Psoas muscle (tissue), 8 donors: ENCODE measurements around the gene WDR64. TPM values are rescaled to one million over a fixed set of nuclear protein-coding genes. Genes with fewer than 3 reads are reported as not detected.

Experiments used
- ATAC-seq, 4 donors: fragments of 200-7000 bp; cut with Tn5 transposase; one replicate each; pipeline ENCODE4 v1.9.1; 2020; ENCODE audit warnings: moderate library complexity in 3 of 4, mild to moderate bottlenecking in 2 of 4
- DNase-seq, 2 donors: peaks; one replicate each; pipeline ENCODE4 v3.0.0-alpha.2; 2020
- H3K27ac ChIP-seq: fragments of 200-600 bp; one replicate; pipeline ENCODE4 v1.8.0; 2022
- H3K27me3 ChIP-seq, 3 donors: fragments of 200-600 bp in 1 of 3; one replicate each; pipeline versions ENCODE4 v1.6.1 to v1.8.0; 2013 to 2022; ENCODE audit warnings: low read length in 2 of 3, mild to moderate bottlenecking in 2 of 3, moderate library complexity in 1 of 3; ENCODE audit not compliant: insufficient read depth in 3 of 3
- H3K36me3 ChIP-seq, 2 donors: fragments of 200-600 bp in 1 of 2; one replicate each; pipeline versions ENCODE4 v1.6.1 to v1.8.0; 2013 to 2022; ENCODE audit warnings: low read depth in 1 of 2, mild to moderate bottlenecking in 1 of 2, moderate library complexity in 1 of 2; ENCODE audit not compliant: insufficient read depth in 1 of 2
- H3K4me1 ChIP-seq: fragments of 200-600 bp; one replicate; pipeline ENCODE4 v1.8.0; 2022
- H3K4me3 ChIP-seq: fragments of 200-600 bp; one replicate; pipeline ENCODE4 v1.8.0; 2022; ENCODE audit warnings: mild to moderate bottlenecking
- H3K9me3 ChIP-seq: fragments of 200-600 bp; one replicate; pipeline ENCODE4 v1.8.0; 2022
- CTCF ChIP-seq: fragments of 200-600 bp; IDR thresholded peaks from one replicate; pipeline ENCODE4 v1.8.0; 2022; ENCODE audit warnings: antibody characterized with exemption
- WGBS, 3 donors: extraction: QIAGEN DNeasy Blood & Tissue Kit; methylation state at CpG; one replicate each; pipeline versions ENCODE4 v1.1.6 to v1.1.7; 2013; 5-methylcytosine and 5-hydroxymethylcytosine counted together
- intact Hi-C, 2 donors: fragments of 100-400 bp; cut with DNase I; formaldehyde crosslinking; loops; one replicate each; pipeline versions ENCODE4 v1.11.0 to v1.14.2; 2022
- polyA plus RNA-seq, 3 donors: library from polyadenylated mRNA; stranded (reverse); fragments of 200-250 nt; gene quantifications; one replicate each; pipeline ENCODE4 v1.2.3, GENCODE V29; 2013
- total RNA-seq, 4 donors: library from RNA; stranded (reverse); fragmentation: NEBNext Ultra II Directional in 2 of 4; extraction: Animal tissue kit (Norgen Biotek cat#: 25700) in 2 of 4; gene quantifications; one replicate each; pipeline versions ENCODE4 v1.2.1 to v1.2.4, GENCODE V29; 2021 to 2023
- donor health status: healthy with polysubstance abuse.
- donor health status: DM: no; HTN: no; CAD: no; lungs with moderate emphysema.
- donor health status: Bipolar disorder and iron deficiency.
- donor health status: healthy.
- donor health status: DM: yes; HTN: yes; CAD: no.
- donor health status: DM: no; HTN: no; CAD: no.
- donor health status: DM: no; HTN: no; CAD: no.
- donor health status: DM: yes; HTN: yes; CAD: no.

Gene WDR64
- total and polyA plus RNA-seq, 7 donors, result not detected

- H3K36me3 ChIP-seq, result no peaks in the 10 kb centered on the region
- 50 to 68% (median 68%) methylated on average over 3 of the region's 3 CpGs for WGBS, 3 donors
- no peaks in the 10 kb centered on the region for H3K4me1 ChIP-seq
- no peak overlapping the region for H3K27ac ChIP-seq
- DNase-seq (no peak), ATAC-seq (no peak)
- no peak for TF ChIP-seq CTCF
- peaks cover 0 to 3% (median 0%) of the 10 kb centered on the region in 3 donors for H3K27me3 ChIP-seq
- H3K9me3 ChIP-seq, result no peaks in the 10 kb centered on the region
- no peak overlapping the region for H3K4me3 ChIP-seq
- intact Hi-C loops, result no loop called here
Measured at GRCh38 chr1:241817956-241818612, 166.0 kb downstream of the WDR64 start.

GRCh38 chr1:241819340-241819866 lies 167.3 kb downstream of the WDR64 start:
- intact Hi-C loops, result no loop called here
- WGBS, 3 donors, result 71 to 77% (median 74%) methylated on average over 4 of the region's 4 CpGs
- peaks cover 0 to 3% (median 0%) of the 10 kb centered on the region in 3 donors for H3K27me3 ChIP-seq
- no peak overlapping the region for H3K27ac ChIP-seq
- no peaks in the 10 kb centered on the region for H3K9me3 ChIP-seq
- no peaks in the 10 kb centered on the region for H3K4me1 ChIP-seq
- H3K36me3 ChIP-seq, result no peaks in the 10 kb centered on the region
- H3K4me3 ChIP-seq, result no peak overlapping the region
- TF ChIP-seq CTCF, result no peak
- no peak for DNase-seq
- no peak for ATAC-seq

GRCh38 chr1:241821363-241821762 lies 169.3 kb downstream of the WDR64 start:
- 88 to 92% (median 90%) methylated on average over 4 of the region's 4 CpGs for WGBS, 3 donors
- H3K4me1 ChIP-seq, result no peaks in the 10 kb centered on the region
- ATAC-seq, result no peak
- H3K4me3 ChIP-seq, result no peak overlapping the region
- H3K36me3 ChIP-seq, result no peaks in the 10 kb centered on the region
- H3K9me3 ChIP-seq, result no peaks in the 10 kb centered on the region
- H3K27me3 ChIP-seq, result no peaks in the 10 kb centered on the region
- no peak for TF ChIP-seq CTCF
- intact Hi-C loops, result no loop called here
- DNase-seq, result no peak
- H3K27ac ChIP-seq, result no peak overlapping the region

- no peak overlapping the region for H3K27ac ChIP-seq
- no peak for TF ChIP-seq CTCF
- intact Hi-C loops, result no loop called here
- no peaks in the 10 kb centered on the region for H3K9me3 ChIP-seq
- H3K4me1 ChIP-seq, result no peaks in the 10 kb centered on the region
- no peaks in the 10 kb centered on the region for H3K27me3 ChIP-seq
- DNase-seq, result no peak
- H3K4me3 ChIP-seq, result no peak overlapping the region
- H3K36me3 ChIP-seq, result no peaks in the 10 kb centered on the region
- no peak for ATAC-seq
Measured at GRCh38 chr1:241822846-241823245, 170.8 kb downstream of the WDR64 start.

- intact Hi-C loops, result no loop called here
- WGBS, 3 donors, result 81 to 84% (median 81%) methylated on average over 1 of the region's 1 CpG
- DNase-seq, result no peak
- no peaks in the 10 kb centered on the region for H3K9me3 ChIP-seq
- TF ChIP-seq CTCF, result no peak
- no peak overlapping the region for H3K4me3 ChIP-seq
- ATAC-seq, result no peak
- H3K36me3 ChIP-seq, result no peaks in the 10 kb centered on the region
- no peaks in the 10 kb centered on the region for H3K4me1 ChIP-seq
- H3K27ac ChIP-seq, result no peak overlapping the region
- no peaks in the 10 kb centered on the region for H3K27me3 ChIP-seq
Measured at GRCh38 chr1:241823925-241824324, 171.8 kb downstream of the WDR64 start.
